GM15510 (cell line): ENCODE measurements around the gene RSL1D1.

Source experiments
- POLR2A ChIP-seq: IDR thresholded peaks from 3 replicates; pipeline ENCODE4 v1.6.1; 2011; ENCODE audit warnings: borderline replicate concordance; ENCODE audit not compliant: insufficient read length; ENCODE audit errors: extremely low read depth

Gene RSL1D1

DNA sequence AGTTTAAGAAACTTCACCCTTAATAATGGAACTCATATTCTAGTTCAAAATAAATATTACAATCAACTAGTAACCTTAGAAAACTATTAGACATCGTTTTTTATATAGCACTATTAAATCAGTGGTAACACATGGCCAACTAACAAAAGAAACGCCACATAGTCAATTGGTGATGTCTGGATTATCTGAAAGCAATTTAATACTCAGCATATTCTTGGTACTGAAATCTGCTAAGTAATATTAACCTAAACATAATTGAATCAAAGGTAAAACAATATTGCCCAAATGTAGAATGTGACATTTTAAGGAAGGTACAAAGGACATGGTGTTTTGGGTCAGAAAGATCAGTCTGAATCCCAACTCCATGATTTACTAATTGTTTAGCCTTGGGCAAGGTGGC is 11.1 kb upstream of the RSL1D1 start:
- TF ChIP-seq POLR2A: no peak

DNA sequence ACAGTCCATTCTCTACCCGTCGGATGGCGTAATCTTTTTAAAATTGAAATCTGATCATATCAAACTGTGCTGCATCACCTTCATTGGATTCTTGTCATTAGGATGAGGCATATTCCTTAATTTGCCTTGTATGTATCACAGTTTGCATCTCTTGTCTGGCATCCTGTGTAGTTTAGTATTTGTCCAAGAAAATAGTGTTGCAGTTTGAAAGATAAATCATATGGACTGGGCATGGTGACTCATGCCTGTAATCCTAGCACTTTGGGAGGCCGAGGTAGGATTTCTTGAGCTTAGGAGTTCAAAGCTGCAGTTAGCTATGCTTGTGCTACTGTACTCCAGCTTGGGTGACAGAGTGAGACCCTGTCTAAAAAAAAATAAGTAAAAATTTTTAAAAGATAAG is 5.8 kb upstream of the RSL1D1 start:
- TF ChIP-seq POLR2A: no peak

DNA sequence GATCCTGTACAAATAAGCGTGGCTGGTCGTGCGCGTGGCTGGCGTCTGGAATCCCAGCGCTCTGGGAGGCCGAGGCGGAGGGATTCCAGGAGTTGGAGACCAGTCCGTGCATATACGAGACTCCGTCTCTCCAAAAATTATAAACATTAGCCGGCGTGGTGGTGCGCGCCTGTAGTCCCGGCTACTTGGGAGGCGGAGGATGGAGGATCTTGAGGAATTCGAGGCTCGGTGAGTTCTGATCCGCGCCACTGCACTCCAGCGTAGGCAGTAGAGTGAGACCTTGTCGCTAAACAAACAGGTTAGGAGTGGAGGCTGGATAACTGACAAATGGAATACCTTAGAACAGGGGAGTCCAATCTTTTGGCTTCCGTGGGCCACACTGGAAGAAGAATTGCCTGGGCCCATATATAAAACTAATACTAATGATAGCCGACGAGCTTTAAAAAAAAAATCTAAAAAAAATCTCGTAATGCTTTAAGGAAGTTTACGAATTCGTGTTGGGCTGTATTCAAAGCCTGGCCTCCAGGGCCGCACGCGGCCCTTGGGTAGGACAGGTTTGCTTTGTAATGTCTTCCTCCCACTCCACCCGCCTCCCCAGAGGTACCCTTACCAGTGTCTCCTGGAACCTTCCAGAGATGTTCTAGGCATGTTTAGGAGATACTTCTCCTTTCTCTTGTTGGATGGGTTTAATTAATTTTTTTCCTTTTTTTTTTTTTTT is 909 bp upstream of the RSL1D1 start:
- TF ChIP-seq POLR2A: no peak

DNA sequence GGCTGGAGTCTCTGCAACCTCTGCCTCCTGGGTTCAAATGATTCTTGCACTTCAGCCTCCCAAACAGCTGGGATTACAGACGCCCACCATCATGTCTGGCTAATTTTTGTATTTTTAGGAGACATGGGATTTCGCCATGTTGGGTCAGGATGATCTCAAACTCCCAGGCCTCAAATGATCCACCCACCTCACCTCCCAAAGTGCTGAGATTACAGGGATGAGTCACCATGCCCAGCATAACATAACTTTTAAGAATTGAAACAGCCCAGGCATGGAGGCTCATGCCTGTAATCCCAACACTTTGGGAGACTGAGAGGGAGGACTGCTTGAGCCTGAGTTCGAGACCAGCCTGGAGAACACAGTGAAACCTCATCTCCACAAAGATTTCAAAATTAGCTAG is 2.5 kb downstream of the RSL1D1 start:
- no peak for TF ChIP-seq POLR2A

DNA sequence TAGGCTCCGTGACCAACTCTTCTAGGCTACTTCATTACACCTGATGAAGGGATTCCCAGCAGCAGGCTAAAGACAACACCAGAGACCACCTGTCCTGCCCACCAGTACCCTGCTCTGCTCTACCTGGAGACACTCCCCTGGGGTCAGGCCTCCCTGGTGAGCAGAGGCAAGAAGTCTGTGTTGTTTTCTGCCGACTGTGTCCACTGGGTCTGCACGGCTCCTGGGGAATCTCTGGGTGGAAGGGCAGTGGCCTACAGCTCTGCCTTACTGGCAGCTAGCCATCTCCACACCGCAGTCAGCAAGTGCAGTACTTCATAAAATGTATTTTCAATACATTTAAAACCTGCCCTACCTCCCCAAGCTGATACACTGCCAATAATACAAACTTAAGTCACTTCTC is 6.8 kb downstream of the RSL1D1 start:
- no peak for TF ChIP-seq POLR2A

DNA sequence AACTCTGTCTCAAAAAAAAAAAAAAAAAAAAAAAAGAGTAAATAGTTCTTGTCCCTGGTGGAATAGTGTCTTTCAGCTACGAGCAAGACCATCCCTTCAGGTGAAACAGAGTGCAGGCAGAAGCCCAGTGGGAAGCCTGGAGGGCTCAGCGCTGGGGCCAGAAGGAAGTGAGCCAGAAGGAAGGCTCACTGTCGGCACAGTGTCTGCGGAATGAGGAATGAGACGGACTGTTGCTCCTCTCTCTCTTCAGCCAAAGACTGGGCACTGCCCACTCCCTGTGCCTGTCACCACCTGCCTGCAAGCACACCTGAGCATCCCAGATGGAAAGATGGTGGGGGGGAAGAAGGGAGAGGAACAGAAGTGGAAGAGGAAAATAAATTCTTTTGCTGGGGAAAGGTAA is 7.5 kb downstream of the RSL1D1 start:
- TF ChIP-seq POLR2A: no peak

DNA sequence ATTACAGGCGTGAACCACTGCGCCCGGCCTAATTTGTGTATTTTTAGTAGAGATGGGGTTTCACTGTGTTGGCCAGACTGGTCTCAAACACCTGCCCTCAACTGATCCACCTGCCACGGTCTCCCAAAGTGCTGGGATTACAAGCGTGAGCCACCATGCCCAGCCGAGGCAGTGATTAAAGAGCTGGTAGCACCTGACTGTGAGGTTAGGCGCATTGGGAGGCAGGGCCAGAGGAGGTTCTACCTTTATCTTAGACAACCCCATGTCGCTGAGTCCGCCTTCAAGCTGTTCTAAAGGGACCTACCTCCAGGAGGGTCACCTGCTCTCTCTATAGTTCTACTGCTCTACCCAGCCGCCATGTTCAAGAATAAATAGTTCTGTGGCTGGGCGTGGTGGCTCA is 8.1 kb downstream of the RSL1D1 start:
- TF ChIP-seq POLR2A: no peak

DNA sequence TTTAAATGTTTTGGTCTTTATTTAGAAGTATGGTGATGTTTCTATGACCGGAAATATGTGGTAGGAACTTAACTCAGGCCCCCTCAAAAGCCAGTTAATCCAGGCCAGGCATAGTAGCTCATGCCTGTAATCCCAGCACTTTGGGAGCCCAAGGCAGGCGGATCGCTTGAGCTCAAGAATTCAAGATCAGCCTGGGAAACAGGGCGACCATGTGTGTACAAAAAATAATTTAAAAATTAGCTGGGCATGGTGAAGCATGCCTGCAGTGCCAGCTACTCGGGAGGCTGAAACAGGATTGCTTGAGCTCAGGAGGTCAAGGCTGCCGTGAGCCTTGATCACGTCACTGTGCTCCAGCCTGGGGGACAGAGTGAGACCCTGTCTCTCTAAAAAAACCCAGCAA is 10.3 kb downstream of the RSL1D1 start:
- TF ChIP-seq POLR2A: no peak

DNA sequence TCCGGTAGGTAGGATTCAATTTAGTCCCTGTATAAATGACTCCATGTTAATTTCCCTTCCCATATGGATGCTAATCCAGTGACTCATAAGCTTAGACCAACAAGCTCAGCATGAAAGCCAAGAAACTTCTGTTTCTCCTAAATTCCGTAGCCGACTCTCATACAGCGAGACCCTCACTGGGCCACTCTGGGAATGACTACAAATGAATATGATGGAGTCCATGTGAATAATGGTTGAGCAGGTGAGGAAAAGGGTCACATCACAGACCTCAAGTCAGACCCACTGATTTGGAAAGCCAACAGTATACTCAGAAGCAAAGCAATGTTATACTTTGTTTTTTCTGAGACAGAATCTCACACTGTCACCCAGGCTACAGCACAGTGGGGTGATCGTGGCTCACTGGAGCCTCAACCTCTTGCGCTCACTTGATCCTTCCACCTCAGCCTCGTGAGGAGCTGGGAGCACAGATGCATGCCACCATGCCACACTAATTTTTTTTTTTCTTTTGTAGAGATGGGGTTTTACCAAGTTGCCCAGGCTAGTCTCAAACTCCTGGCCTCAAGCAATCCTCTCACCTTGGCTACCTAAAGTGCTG is 14.6 kb downstream of the RSL1D1 start:
- no peak for TF ChIP-seq POLR2A

DNA sequence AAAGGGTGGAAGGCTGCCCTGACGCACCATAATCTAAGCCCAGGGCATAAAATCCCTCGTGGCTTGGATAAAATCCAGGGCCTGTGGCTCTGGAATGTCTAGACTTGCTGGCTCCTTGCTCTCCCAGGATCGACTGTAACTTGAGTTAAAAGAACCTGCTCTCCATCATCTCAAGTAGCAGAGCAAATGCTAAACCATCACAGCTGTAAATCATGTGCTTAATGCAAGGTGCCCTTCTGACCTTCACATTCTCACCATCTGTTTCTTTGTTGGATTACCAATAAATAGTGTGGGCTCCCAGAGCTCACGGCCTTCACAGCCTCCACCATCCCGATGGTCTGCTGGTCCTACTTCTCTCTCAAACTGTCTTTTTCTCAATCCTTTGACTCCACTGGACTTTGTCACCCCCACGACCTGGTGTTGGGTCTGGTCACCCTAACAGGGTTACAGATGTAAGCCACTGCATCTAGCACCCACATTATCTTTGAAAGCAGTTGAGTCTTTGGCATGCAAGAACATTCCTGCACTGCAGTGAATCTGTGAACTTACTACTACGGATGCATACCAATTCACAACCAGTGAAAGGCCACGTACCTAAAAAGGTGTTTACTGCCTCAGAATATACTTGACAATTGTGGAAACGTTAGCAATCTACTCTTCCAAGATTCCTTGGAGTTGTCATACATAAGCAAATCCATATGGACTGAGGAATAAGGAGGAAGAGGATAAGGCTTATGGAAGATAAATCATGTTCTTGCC is 15.3 kb downstream of the RSL1D1 start:
- peak; percentile 22 for TF ChIP-seq POLR2A

DNA sequence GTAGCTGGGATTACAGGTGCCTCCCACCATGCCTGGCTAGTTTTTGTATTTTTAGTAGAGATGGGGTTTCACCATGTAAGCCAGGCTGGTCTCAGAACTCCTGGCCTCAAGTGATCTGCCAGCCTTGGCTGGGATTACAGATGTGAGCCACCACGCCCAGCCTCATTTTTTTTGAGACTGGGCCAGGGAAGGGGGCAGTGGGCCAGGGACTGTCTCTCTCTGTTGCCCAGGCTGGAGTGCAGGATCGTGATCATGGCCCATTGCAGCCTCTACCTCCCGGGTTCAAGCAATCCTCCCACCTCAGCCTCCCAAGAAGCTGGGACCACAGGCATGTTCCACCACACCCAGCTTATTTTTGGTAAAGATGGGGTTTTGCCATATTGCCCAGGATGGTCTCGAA is 16.0 kb downstream of the RSL1D1 start:
- no peak for TF ChIP-seq POLR2A

DNA sequence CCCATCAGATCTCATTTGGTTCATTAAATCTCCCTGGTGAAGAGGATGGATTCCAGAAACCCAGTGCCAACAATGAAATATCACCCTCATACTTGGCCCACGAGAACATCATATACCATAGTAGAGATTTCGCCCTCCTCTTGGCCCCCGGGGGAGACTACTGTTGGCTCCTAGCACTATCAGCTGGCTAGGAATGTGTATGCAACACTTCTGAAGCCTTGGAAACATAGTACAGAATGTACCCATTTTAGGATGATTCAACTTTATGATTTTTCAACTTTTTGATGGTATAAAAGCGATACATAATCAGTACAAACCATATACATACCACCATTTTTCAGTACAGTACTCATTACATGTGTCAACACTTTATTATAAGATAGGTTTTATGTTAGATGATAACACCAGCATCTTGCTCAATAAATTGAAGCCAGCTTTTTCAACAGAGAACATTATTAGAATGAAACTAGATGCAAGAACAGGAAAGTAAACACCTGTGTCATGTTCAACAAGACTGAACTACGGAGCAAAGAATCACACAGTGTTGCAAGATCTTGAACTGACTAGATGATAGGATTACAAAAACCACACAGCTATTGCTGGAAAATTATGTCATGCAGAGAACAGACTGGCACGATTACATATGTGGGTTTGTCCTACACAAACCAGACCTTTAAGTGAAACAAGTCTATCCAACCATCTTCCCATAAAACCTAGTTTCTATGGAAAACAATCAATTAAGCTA is 17.2 kb downstream of the RSL1D1 start:
- TF ChIP-seq POLR2A: no peak

DNA sequence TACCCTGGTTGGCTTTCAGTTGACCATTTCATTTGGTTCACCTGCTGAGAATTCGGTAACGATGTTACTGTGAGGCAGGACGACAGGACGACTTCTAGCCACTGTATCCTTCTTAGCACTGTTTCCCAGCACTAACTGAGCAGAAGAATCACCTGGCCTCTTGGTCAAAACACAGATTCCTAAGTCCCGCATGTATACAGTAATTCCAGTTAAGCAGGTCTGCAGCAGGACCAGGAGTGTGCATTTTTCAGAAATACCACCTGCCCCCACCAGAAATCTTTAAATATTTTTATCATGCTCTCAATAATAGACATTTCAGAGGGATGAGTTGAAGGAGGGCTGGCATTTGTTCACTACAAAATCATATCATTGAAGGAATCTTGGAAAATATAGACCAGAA is 22.6 kb downstream of the RSL1D1 start:
- TF ChIP-seq POLR2A: no peak

DNA sequence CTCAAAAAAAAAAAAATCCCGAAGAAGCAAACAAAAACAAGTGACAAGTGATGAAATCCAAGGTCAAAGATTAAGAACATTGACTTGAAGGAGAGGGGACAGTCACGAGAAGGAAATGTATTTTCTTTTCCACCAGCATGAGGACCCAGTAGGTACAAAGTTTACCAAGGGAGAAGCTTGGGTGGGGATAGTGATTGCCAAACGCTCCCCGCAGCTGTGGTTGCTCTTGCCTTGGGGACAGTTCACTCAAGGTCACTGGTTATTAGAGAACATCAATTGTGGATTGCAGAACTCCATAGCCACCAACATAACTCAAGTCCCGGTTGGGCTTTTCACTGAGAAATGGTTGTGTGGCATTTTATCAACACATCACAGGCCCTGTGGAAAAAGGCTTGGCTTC is 27.0 kb downstream of the RSL1D1 start:
- TF ChIP-seq POLR2A: no peak

DNA sequence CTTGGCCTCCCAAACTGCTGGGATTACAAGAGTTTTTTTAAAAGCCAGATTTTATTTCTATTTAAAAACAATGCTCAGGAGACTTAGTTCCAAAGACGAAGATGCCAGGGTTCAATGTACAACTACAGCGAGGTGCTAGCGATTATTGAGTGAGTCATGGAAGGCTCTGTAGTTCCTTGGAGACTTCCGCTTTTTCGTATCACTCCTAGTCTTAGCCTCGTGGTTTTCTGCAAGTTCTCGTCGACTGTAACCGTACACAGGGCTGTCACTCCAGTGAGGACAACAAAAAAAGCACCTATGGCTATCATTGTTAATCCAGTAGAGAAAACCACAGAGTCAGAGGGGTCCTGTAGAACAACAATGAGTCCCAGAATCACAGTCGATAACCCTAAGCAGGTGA is 31.5 kb downstream of the RSL1D1 start:
- no peak for TF ChIP-seq POLR2A

DNA sequence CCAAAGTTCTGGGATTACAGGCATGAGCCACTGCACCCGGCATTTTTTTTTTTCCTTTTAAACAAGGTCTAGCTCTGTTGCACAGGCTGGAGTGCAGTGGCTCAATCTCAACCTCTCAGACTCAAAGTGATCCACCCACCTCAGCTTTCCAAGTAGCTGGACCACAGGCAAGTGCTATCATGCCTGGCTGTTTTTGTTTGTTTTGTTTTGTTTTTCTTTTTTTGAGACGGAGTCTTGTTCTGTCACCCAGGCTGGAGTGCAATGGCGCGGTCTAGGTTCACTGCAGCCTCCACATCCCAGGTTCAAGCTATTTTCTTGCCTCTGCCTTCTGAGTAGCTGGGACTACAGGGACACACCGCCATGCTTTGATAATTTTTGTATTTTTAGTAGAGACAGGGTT is 35.2 kb downstream of the RSL1D1 start:
- no peak for TF ChIP-seq POLR2A

DNA sequence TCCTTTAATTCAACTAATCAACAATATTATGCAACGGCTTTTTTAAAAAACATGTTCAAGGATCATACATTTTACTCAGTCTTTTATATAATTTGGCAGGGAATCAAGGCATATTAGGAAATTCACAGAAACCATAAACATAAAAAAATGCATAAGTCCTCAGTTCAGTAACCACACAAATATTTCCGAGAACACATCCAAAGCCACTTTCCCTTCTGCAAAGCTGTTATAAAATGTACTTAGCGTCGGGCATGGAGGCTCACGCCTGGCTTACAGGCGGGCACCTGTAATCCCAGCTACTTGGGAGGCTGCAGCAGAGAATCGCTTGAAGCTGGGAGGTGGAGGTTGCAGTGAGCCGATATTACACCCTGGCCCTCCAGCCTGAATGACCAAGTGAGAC is 44.6 kb downstream of the RSL1D1 start:
- TF ChIP-seq POLR2A: no peak
